Ishikawa (cell line): ENCODE results near the gene MYO15A.

ENCODE experiments used
- CEBPB ChIP-seq: IDR thresholded peaks from 2 replicates; pipeline ENCODE4 v1.6.1; 2012
- CREB1 ChIP-seq: IDR thresholded peaks from 2 replicates; pipeline ENCODE4 v1.6.1; 2012; ENCODE audit warnings: low read depth
- EGR1 ChIP-seq: IDR thresholded peaks from 2 replicates; pipeline ENCODE4 v1.6.1; 2012
- EP300 ChIP-seq: IDR thresholded peaks from 2 replicates; pipeline ENCODE4 v1.6.1; 2012; ENCODE audit warnings: borderline replicate concordance
- FOXM1 ChIP-seq: IDR thresholded peaks from 2 replicates; pipeline ENCODE4 v1.6.1; 2012; ENCODE audit warnings: low read depth, borderline replicate concordance
- NFIC ChIP-seq: IDR thresholded peaks from 2 replicates; pipeline ENCODE4 v1.6.1; 2012
- RAD21 ChIP-seq: IDR thresholded peaks from 2 replicates; pipeline ENCODE4 v1.6.1; 2012; ENCODE audit warnings: low read depth
- REST ChIP-seq: IDR thresholded peaks from 2 replicates; pipeline ENCODE4 v1.6.1; 2012; ENCODE audit warnings: low read depth, mild to moderate bottlenecking
- TAF1 ChIP-seq: IDR thresholded peaks from 2 replicates; pipeline ENCODE4 v1.6.1; 2012; ENCODE audit warnings: low read depth, mild to moderate bottlenecking
- TCF12 ChIP-seq: IDR thresholded peaks from 2 replicates; pipeline ENCODE4 v1.6.1; 2012; ENCODE audit warnings: low read depth
- TEAD4 ChIP-seq: IDR thresholded peaks from 2 replicates; pipeline ENCODE4 v1.6.1; 2012
- USF1 ChIP-seq: IDR thresholded peaks from 2 replicates; pipeline ENCODE4 v1.6.1; 2012
- YY1 ChIP-seq: IDR thresholded peaks from 2 replicates; pipeline ENCODE4 v1.6.1; 2012; ENCODE audit warnings: low read depth
- ZBTB7A ChIP-seq: IDR thresholded peaks from 2 replicates; pipeline ENCODE4 v1.6.1; 2012; ENCODE audit warnings: low read depth
- TF ChIP-seq, protein P1 (sequence below): IDR thresholded peaks from 2 replicates; pipeline ENCODE4 v1.6.1; 2012

Gene MYO15A

DNA sequence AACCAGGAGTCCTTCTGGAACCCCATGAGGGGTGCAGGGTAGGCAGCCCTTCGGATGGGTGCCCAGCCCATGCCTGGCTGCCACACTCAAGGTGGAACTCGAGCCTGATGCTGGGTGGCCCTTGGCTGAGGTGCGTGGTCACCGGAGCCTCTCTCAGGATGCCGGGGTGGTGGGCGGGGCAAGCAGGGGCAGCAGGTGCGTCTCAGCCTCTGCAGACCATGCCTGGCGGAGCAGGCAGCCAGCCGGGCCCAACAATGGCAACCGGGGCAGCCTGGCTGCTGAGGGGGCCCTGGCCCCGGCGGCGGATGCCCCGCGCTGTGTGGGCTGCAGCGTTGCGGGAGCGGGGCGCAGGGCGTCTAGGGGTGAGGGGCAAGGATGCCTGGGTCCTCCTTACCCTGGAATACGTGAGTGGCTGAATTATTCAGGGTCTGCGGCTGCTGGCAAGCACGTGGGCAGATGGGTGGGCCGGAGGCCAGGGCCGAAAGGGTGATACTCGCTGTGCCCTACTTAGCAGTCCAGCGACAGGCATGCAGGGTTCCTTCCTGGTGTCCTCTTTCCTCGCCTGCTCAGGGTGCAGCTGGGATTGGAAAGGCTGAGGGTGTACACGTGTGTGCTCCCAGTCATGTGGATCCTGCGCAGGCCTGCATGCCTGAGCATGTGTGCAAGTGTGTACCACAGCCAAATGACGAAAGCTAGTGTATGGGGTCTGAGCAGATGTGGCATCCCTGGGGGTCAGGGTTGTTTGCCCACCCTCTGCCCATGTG lies 14.6 kb downstream of the MYO15A start:
- TF ChIP-seq USF1 (no peak), CEBPB (no peak)

DNA sequence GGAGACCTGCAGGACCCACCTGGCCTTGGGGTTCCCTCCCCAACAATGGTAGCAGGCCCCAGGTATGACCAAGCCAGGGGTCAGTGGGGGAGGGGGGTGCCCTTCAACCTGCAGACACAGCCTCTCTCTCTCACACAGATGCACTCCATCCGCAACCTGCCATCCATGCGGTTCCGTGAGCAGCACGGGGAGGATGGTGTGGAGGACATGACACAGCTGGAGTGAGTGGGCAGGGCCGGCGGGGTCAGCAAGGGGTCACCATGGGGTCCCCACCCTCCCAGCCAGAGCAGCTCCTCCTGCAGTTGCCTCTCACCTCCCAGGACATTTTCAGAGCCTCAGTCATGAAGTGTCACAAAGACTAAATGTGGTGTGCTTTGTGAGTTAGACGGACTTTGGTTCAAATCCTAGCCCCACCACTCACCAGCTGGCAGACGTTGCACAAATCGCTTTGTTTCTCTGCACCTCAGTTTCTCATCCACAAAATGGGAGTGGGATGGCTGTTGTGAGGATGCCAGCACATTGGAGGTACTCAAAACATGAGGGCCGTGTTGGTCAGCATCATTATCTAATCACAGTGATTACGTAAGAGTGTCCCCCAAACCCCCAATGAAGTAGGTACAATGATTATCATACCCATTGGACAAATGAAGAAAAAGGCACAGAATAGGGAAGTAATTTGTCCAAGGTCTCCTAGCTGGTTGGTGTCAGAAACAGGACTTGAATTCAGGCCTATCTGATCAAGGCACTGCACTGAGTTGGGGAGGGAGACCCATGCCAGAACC lies 16.0 kb downstream of the MYO15A start:
- TF ChIP-seq TAF1 (no peak), RAD21 (no peak), CEBPB (no peak), YY1 (no peak), EP300 (no peak), TCF12 (no peak), NFIC (no peak), CREB1 (no peak)
- TF ChIP-seq, protein P1, sequence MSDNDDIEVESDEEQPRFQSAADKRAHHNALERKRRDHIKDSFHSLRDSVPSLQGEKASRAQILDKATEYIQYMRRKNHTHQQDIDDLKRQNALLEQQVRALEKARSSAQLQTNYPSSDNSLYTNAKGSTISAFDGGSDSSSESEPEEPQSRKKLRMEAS: no peak

DNA sequence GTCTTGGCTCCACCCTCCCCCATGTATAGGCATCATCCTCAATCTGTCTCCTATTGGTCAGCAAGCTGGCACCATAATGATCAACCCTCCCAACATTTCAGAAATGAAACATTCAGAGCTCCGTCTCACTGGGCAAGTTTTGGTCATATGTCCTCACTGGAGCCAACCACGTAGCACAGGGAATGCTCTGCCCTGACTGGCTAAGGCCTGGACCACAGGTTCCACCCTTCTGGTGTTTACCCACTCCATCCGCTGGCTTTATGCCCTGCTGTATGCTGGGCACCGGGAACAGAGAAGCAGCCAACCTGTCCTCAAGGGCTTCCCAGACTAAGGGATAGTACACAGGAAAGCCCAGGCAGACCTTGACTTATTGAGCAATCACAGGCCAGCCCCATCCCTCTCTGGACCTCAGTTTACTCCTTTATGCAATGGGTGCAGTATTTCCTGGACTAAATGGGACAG lies 20.5 kb downstream of the MYO15A start:
- TF ChIP-seq EGR1: no peak
- TF ChIP-seq CEBPB: no peak
- no peak for TF ChIP-seq EP300
- TF ChIP-seq YY1: no peak
- TF ChIP-seq, protein P1: peak; percentile 10; the same call in 1 of the 2 replicates
- no peak for TF ChIP-seq TAF1
- no peak for TF ChIP-seq FOXM1
- TF ChIP-seq TEAD4: no peak
- no peak for TF ChIP-seq REST
- no peak for TF ChIP-seq RAD21
- no peak for TF ChIP-seq ZBTB7A
- no peak for TF ChIP-seq CREB1
- TF ChIP-seq USF1: peak; percentile 89
- no peak for TF ChIP-seq TCF12
- TF ChIP-seq NFIC: no peak

- TF ChIP-seq USF1 (no peak), EP300 (no peak), NFIC (no peak), CEBPB (no peak), REST (no peak), ZBTB7A (no peak), EGR1 (no peak), YY1 (no peak), TCF12 (no peak), RAD21 (no peak), CREB1 (no peak), TEAD4 (no peak), TAF1 (no peak), FOXM1 (no peak)
- TF ChIP-seq, protein P1: no peak
These were observed 24.2 kb downstream of the MYO15A start for GRCh38 chr17:18132711-18133110.
